Stimulated activated CD4-positive, alpha-beta T cell treated with anti-CD3 and anti-CD28 coated beads, TNF-alpha, amount 100 ng/mL, for 1 hour (primary cell): ENCODE data around the gene NKAIN1.
"Not testable (repeated sequence)": the region's sequence is repeated elsewhere in the genome, so short reads cannot be mapped to it uniquely, and the experiment has no call there.

Experiments used
- DNase-seq, 3 donors: peaks; one replicate each; pipeline ENCODE4 v3.0.0-alpha.2; 2020; ENCODE audit warnings: low read depth in 3 of 3, low spot score in 1 of 3

NKAIN1 gene

DNA sequence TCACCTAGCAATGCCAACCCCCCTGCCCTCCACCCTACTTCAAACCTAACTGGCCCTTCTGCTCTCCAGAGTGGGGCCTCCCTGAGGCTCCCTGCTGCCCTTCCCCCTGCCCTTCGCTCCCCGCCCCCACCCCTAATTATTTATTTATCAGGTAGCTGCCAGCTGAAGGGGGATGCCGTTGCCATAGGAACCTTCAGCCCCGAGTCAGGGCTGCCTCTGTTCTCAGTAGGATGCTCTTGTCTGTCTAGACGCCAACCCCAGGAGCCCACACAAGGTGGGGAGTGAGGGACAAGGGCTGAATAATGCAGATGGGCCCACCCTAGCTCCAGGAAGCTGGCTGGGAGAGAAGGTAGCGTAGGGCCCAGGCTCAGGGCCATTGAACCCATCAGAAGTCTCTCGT, 41.1 kb downstream of the NKAIN1 start:
- no peak for DNase-seq

DNA sequence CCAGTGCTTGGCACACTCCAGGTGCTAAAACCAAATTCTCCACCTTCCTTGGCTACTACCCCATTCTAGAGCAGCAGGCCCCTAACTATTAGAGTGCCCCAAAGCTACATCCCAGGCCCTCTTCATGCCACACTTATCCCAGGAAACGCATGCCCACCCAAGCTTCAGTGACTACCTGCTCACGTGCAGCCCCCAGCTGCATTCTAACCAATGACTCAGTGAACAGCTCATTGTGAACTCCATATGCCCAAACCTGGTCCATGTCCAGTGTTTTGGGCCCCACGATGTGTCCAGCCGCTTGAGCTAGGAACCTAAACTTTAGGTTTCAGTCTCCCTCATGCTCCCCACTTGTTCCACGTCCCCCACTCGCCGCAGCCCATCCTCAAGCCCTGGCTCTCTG, 41.5 kb downstream of the NKAIN1 start:
- no peak for DNase-seq

DNA sequence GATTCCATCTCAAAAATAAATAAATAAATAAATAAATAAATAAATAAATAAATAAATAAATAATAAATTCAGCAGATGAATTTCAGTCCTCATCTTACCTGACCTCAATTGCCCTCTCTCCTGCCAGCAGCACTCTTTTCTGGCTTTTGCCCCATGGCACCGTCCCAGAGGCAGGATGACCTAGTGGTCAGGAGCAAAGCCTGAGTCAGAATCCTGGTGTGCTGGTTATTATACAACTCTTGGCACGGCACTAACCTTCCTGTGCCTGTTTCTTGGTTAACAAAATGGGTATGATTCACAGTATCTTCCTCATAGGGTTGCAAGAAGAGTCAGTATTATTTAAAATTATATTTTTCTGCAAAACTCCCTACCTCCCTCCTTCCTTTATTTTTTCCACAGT, 43.0 kb downstream of the NKAIN1 start:
- no peak for DNase-seq

DNA sequence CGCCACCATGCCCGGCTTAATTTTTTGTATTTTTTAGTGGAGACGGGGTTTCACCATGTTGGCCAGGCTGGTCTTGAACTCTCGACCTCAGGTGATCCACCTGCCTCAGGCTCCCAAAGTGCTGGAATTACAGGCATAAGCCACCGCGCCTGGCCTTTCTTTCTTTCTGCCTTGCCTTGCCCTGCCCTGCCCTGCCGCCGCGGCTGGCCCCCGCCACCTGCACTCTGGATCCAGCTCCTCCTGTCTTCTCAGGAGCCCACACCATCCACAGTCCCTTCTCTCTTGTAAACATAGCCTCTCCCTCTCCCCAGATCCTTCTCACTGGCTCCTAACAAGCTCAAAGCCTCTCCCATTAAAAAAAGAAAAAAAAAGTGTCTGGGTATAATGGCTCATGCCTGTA, 44.4 kb downstream of the NKAIN1 start:
- not testable (repeated sequence) for DNase-seq

DNA sequence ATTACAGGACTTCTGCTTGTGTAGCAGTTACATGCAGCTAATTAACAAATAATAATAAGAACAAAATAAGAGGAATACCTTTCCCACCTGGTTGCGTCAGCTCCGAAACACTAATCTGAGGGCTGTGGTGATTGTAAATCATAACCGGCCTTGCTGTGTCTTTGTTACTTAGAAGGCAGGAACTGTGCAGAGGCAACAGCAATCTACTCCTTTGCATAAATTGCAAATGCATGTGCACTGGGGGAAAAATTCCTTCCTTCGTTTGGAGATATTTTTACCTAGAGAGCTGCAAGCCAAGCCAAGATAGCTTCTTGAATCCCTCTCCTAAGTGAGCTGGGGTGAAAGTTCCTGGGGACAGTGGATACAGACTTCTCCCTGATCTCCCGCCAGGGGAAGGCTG, 46.0 kb downstream of the NKAIN1 start:
- no peak for DNase-seq

DNA sequence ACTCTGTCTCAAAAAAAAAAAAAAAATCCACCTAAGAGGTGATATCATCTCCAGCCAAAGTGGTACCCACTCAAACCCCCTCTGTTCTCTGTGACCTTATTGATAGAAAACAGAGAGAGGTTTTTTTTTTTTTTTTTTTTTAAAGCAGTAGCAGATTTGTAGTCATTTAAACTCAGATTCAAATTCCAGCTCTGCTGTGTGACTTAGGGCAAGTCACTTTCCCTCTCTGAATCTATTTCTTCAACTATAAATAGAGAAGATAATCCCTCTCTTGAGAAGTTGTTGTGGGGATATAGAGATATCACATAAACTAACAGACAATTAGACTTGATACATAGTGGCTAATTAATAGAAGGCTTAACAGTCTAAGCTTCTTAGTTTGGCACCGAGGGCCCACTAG, 48.4 kb downstream of the NKAIN1 start:
- DNase-seq: no peak

DNA sequence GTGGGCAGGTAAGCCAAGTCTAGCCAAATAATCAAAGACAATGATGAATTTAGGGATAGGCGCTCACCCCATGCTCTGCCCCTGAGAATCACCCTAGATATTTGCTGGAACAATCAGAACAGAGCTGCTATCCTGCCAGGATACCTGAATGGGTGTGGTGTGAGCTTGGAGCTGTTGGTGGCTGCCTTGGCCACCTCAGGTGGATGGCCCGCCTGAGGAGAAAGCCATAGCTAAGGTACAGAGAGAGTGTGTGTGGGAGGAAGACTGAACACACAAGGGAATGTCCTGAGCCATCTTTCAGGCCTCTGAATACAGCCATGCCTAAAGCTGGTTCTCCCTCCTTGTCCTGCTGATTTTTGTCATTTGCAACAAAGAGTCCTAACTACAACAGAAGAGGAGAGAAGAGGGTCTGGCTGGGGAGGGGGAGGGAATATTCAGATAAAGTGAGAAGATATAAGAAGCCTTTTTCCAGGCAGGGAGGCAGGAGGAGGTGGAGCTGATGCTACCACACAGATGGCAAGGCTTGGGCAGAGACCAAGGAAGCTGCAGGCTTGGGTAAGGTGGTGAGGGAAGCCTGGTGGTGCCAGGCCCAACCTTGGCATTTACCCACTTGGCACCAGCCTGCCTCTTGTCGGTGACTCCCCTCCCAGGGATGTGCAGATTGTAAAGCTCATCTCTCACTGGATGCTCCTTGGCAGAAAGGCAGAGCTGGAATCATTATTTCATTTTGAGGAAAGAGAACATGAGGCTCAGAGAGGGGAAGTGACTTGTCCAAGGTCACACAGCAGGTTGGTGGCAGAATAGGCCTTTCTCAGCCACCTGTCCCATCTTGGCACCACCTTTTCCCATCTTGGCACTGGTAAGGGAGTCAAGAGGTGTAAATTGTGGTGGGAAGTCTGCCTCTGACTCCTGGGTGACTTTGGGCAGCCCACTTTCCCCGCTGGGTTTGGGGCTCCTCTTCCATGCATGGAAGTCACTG, 49.7 kb downstream of the NKAIN1 start:
- no peak for DNase-seq

DNA sequence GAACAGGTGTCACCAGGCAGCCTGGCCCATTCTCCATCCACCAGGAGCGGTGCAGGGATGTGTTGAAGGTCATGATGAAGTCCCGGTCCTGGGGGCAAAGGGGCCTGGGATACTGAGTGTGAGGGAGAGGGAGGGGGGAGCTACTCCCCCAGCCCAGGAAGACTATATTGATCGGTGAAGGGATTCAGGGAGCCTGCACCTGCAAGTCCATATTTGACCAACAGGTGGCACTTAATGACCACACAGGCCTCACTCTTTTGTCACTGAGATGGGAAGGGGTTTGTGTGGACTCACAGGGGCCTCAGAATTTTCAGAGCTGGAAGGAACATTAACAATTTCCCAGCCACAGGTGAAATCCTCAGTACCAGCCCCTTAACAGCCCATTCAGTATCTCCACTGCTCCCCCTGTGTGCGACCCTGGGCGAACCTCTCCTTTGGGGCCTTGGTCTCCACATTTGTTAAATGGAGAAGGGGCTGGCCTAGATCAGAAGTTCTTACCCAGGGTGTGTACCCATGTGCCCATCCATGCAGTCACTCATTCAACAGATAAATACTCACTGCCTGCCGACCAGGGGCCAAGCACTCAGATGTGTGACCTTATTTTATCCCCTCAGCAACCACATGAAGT, 55.6 kb downstream of the NKAIN1 start:
- DNase-seq: no peak

DNA sequence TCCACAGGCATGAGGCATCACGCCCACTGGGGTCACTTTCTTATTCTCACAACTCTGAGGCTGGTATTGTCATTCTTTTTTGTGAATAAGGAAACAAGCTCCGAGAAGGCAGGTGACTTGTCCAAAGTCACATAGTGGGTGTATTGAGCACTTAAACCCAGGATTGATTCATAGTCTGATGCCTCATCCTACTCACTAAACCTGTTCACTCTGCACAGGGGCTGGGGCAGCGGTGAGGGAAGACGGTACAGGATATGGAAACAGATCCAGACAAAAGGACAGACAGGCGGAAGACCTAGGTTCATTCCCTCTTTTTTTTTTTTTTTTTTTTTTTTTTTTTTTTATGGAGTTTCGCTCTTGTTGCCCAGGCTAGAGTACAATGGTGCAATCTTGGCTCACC, 56.6 kb downstream of the NKAIN1 start:
- DNase-seq: no peak

DNA sequence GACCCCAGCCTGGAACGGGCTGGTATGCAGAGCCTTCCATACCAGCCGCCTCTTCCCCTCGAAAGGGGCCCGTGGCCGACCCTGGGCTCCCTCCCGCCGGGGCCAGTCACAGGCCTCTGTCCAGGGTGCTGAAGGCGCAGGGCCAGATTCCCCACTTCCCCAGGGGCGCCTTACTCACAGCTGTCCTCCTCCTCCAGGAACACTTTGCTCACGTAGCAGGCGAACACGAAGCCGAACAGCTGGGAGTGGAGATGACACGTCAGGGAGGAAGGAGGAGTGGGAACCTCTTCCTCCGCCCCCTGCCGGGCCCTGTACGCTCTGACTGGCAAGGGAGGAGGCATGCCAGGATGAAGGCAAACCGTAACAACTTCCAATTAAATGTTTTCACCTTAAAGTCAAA, 57.3 kb downstream of the NKAIN1 start:
- peak in 1 of 3 donors; percentile 36 for DNase-seq

DNA sequence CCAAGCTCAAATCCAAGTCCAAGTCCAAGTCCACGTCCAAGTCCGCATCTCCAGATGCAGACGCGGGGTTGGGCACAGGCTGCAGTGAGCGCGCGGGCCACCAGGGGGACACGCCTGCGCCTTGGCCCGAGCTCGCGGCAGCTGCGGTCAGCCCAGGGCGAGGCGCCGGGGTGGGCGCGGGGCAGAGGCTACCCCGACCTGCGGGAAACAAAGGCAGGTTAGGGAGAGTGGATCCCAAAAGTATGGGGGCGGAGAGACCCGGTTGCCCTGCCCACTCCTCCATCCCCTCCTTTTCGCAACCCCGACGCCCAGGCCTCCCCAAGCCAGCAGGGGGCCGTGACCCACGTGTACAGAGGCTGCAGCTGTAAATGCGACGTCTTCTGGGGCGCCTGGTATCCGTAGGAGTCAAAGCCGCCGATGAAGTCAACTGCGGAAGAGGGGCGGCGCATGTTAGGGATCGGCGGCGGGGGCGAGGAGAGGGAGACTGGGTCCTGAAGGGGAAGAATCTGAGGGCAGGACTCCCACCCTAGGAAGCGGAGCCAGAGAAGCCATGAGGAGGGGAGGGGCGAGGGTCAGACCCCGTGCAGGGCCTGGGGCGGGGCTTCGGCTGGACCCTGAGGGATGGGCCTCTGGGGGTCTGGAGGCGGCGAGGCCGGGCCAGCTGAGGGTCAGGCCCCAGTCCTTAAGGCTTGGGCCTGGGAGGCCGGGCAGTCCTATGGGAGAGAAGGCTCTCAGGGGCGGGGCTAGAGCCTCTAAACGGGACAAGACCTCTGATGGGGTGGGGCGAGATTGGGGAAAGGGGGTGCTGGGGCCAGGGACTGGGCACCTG, 58.0 kb downstream of the NKAIN1 start:
- DNase-seq: peak in 1 of 3 donors; percentile 39

DNA sequence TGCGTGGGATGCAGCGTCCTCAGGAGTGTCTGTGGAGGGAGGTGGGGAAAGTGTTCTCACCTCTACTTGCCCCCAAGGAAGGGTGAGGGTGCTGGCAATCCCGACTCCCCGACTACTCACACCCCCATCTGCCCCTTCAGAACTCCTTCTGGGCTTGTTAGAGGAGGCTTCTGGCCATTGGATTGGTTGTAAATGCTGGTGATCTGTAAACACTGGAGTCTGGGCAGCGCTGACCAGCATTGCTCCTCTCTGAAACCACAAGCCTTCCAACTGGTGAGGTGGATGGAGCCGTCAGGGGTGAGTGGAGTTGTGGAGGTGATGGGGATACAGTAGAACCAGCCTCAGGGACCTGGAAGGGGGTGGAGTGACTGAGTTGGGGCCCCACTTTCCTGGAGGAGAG, 59.3 kb downstream of the NKAIN1 start:
- no peak for DNase-seq

DNA sequence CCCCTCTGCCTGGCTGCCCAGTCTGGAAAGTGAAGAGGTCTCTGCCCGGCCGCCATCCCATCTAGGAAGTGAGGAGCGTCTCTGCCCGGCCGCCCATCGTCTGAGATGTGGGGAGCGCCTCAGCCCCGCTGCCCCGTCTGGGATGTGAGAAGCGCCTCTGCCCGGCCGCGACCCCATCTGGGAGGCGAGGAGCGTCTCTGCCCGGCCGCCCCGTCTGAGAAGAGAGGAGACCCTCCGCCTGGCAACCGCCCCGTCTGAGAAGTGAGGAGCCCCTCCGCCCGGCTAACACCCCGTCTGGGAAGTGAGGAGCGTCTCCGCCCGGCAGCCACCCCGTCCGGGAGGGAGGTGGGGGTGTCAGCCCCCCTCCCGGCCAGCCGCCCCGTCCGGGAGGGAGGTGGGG, 63.4 kb downstream of the NKAIN1 start:
- DNase-seq: not testable (repeated sequence)

DNA sequence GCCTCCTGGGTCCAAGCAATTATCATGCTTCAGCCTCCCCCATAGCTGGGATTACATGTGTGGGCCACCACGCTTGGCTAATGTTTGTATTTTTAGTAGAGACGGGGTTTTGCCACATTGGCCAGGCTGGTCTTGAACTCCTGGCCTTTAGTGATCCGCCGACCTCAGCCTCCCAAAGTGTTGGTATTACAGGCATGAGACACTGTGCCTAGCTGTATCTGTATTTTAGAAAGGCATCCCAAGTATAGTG, 69.3 kb downstream of the NKAIN1 start:
- DNase-seq: no peak

DNA sequence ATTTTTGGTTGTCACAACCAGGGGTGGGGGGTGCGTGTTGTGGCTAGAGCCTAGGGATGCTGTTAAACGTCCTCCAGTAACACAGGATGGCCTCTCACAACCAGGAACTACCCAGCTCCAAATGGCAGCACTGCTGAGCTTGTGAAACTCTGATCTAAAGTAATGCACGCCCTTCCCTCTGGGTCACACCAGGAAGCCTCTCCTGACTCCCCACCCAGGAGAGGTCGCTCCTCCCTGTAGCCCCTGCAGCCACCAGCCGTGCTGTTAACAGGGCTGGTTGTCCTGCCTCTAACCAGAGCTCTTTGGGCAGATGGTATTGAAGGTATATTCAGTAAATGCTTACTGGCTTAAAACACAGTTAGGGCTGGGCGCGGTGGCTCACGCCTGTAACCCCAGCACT, 73.2 kb downstream of the NKAIN1 start:
- no peak for DNase-seq

DNA sequence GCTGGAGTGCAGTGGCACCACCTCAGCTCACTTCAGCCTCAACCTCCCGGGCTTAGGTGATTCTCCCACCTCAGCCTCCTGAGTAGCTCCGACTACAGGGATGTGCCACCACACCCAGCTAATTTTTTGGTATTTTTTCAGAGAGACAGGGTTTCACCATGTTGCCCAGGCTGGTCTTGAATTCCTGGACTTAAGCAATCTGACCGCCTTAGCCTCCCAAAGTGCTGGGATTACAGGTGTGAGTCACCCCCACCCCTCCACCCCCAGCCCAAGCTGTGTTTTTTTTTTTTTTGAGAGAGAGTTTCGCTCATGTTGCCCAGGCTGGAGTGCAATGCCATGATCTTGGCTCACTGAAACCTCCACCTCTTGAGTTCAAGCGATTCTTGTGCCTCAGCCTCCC, 75.4 kb downstream of the NKAIN1 start:
- DNase-seq: no peak

DNA sequence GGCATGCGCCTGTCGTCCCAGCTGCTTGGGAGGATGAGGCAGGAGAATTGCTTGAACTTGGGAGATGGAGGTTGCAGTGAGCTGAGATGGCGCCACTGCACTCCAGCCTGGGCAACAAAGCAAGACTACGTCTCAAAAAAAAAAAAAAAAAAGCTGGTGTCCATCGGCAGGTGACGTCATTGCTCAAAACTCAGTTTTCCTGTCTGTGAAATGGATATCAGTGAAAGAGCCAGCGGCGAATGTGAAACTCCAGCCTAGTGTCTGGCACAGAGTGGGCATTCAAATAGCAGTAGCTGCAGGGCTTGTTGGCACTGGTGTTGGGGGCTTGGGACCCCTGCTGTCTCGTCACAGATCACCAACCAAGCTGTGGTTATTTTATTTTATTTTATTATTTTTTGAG, 75.8 kb downstream of the NKAIN1 start:
- DNase-seq: no peak

DNA sequence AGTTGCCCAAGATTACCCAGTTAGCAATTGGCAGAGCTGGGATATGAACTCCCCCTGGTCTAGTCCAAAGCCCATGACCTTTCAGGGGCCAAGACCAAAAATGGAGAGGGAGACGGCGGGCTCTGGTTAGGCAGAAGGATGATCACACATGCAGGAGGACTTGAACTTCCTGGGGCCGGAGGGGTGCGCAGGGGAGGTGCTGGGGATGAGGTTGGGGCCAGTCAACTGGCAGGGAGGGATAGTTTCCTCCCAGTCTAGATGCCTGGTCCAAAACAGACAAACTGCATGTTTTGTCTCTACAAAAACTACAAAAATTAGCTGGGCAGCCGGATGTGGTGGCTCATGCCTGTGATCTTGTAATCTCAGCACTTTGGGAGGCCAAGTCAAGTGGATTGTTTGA, 78.1 kb downstream of the NKAIN1 start:
- no peak for DNase-seq

DNA sequence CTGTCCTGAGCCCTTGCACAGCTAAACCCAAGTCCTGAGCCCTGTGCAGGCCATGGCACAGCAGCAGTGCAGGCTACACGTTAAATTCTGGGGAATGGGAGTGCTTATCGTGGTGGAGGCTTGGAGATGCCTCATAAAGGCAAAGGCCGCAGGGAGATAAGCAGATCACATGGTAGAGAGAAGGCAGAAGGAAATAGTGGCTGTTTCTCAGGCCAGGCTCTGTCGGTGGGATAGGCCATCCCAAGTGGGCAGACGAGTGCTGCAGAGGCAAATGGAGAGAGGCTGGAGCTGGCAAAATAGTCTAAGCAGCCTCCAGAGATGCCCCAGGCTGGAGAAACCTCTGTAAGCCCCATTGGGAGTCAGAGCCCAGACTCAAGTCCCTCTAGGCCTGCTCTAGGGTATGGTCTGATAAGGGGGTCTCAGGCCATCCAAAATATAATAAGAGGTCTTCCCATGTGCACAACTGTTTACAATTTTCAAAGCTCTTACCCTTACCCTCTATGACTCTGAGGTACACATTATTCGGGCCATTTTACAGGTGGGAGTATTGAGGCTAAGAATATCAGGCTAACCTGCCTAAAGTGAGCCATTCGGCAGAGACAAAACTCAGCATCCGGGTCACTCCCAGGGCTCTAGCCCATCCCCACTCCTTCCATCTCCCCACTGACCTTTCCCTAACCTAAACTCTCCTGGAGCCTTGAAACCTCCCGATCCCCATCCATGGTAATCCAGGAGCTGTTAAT, 79.6 kb downstream of the NKAIN1 start:
- DNase-seq: no peak

DNA sequence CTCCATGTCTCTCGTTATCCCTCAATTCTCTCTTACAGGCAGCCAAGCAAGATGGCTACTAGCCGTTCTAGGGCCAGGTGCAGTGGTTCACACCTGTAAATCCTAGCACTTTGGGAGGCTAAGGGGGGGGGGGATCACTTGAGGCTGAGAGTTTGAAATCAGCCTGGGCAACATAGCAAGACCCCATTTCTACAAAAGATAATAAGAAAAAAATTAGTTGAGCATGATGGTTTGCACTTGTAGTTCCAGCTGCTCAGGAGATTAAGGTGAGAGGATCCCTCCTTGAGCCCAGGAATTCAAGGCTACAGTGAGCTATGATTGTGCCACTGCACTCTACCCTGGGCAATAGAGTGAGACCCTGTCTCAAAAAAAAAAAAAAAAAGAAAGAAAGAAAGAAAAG, 80.4 kb downstream of the NKAIN1 start:
- DNase-seq: no peak

DNA sequence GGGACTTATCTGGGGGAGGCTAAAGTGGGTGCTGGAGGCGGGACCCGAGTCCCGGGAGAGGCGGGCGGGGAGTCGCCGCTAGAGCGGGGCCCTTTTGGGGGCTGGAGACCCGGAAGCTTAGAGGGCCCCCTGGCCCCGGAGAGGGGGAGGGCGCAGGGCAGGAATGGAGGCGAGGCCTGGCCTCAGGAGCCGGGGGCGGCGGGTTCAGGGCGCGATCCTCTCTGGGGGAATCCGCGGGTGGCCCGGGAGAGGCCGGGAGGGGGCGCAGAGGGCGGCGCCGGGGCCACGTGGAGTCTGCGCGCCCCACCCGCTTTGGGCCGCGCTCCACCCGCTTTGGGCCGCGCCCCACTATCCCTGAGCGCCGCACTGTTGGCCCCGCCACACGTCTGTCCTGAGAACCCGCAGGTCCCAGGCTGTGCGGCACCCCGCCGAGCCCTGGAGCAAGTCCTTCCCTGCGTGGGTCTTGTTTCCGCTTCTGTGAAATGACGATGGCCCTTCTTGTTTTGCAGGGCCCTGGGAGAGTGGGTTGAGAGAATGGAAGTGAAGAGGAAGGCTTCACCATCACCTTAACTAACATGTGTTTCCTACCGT, 84.4 kb downstream of the NKAIN1 start:
- peak; percentile 8 to 59 (median 11) for DNase-seq
